Large intestine (tissue), 3 donors: ENCODE measurements around the gene UGT1A7. TPM values are rescaled to one million over a fixed set of nuclear protein-coding genes. Genes with fewer than 3 reads are reported as not detected.
"Not testable (repeated sequence)": the region's sequence is repeated elsewhere in the genome, so short reads cannot be mapped to it uniquely, and the experiment has no call there.

ENCODE experiments used
- DNase-seq, 2 donors: peaks; one replicate each; pipeline versions ENCODE4 v3.0.0 to v3.0.0-alpha.2; 2013
- H3K27ac ChIP-seq: one replicate; pipeline ENCODE4 v1.5.1; 2013; ENCODE audit warnings: low read length
- H3K27me3 ChIP-seq: 2 replicates; pipeline ENCODE4 v1.6.1; 2013; ENCODE audit warnings: low read length; ENCODE audit not compliant: control insufficient read depth, insufficient read depth
- H3K36me3 ChIP-seq: 2 replicates; pipeline ENCODE4 v1.6.1; 2013; ENCODE audit warnings: low read length; ENCODE audit not compliant: control insufficient read depth, insufficient read depth
- H3K4me1 ChIP-seq: one replicate; pipeline ENCODE4 v1.6.1; 2013; ENCODE audit warnings: low read length; ENCODE audit not compliant: control insufficient read depth, insufficient read depth
- H3K4me3 ChIP-seq: one replicate; pipeline ENCODE4 v1.5.1; 2013; ENCODE audit warnings: low read length
- H3K9me3 ChIP-seq: one replicate; pipeline ENCODE4 v1.6.1; 2013; ENCODE audit warnings: mild to moderate bottlenecking, low read depth, low read length, moderate library complexity; ENCODE audit not compliant: control insufficient read depth
- WGBS: methylation state at CpG from one replicate; pipeline ENCODE4 v1.1.5; 2013; ENCODE audit warnings: low lambda C conversion rate; ENCODE audit not compliant: insufficient coverage; 5-methylcytosine and 5-hydroxymethylcytosine counted together
- polyA plus RNA-seq: library from polyadenylated mRNA; unstranded; fragments of 120-200 nt; gene quantifications from one replicate; pipeline ENCODE4 v1.2.1, GENCODE V29; 2013

UGT1A7 gene
- polyA plus RNA-seq, 1 donor, result not detected

DNA sequence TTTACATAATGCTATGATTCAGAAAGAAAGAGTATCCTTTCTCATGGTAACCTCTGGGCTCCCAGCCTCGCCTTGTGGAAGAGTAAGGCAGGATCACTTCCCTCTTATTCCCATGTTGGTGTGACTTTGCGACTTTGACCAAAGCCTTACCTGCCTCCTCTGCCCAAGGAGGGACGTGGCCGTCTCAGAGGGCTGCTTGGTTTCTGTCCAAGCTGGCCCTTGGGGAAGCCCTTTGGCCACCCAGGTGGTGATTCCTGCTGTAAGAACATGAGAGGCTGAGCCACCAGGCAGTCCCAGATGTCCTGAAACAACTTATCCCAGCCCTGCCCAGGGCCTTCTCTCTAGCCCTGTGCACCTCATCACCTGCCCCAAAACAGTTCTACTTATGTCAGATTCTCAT lies 17.0 kb downstream of the UGT1A7 start:
- H3K4me3 ChIP-seq, result no peak overlapping the region
- H3K36me3 ChIP-seq, result no peaks in the 10 kb centered on the region
- WGBS, result no CpG with 5 or more reads among the region's 4 CpGs
- H3K9me3 ChIP-seq, result no peaks in the 10 kb centered on the region
- H3K4me1 ChIP-seq, result no peaks in the 10 kb centered on the region
- DNase-seq, result no peak
- H3K27ac ChIP-seq, result no peak overlapping the region
- no peaks in the 10 kb centered on the region for H3K27me3 ChIP-seq

DNA sequence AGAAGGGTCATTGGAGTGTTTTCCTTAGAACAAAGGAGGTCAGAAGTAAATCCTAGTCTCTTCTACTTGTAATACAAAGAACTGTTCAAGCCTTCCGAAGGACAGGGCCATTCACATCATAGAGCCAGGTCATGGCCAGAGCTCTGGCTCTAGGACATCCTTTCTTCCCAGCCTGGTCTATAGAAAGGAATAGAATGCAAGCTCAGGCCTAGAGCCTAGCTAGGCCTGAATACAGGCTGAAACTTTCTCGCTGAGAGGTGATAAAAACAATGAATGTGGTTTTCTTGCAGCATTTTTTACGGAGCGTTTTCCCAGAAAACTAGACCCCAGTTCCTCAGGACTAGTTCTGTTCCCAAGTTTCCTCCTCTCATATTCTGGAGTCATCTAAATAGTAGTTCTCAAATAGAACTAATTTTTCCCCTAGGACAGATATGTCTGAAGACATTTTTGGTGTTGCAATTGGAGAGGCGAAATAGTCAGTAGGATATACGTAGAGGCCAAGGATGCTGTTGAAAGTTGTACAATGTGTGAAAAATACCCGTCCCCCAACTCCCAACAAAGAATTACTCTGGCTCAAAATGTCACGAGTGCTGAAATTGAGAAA lies 17.8 kb downstream of the UGT1A7 start:
- WGBS, result no CpG with 5 or more reads among the region's 8 CpGs
- H3K4me3 ChIP-seq, result no peak overlapping the region
- H3K27me3 ChIP-seq, result no peaks in the 10 kb centered on the region
- DNase-seq, result no peak
- no peaks in the 10 kb centered on the region for H3K9me3 ChIP-seq
- H3K27ac ChIP-seq, result no peak overlapping the region
- H3K36me3 ChIP-seq, result no peaks in the 10 kb centered on the region
- no peaks in the 10 kb centered on the region for H3K4me1 ChIP-seq

DNA sequence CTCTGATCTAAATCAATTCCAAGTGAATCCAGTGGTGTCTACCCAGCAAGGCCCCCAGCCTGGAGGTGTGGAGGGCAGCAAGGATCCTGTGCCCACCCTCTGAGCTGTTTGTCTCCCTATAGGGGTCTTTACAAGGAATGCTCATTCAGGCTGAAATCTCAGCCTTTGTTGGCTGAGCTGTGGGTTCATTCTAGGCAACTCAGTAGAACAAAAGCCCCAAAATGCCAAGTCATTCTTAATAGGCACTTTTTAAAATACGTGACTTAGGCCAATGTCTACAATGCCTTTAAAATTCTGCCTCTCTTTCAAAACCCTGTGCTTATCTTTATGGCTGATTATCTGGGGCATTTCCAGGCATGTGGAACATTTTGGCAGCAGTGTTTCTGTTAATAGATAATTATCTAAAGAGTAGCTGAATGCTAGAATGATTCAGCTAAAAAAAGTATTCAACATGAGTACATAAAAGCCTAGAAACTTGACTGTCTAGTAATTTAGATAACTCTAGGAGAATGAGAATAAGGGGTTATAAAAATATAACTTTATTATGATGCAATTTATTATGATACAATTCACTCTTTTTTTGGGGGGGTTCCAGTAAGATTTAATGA lies 18.4 kb downstream of the UGT1A7 start:
- H3K4me1 ChIP-seq, result no peaks in the 10 kb centered on the region
- WGBS, result no CpG with 5 or more reads among the region's 1 CpG
- H3K27me3 ChIP-seq, result no peaks in the 10 kb centered on the region
- no peaks in the 10 kb centered on the region for H3K36me3 ChIP-seq
- no peak overlapping the region for H3K27ac ChIP-seq
- no peaks in the 10 kb centered on the region for H3K9me3 ChIP-seq
- DNase-seq, result no peak
- no peak overlapping the region for H3K4me3 ChIP-seq

DNA sequence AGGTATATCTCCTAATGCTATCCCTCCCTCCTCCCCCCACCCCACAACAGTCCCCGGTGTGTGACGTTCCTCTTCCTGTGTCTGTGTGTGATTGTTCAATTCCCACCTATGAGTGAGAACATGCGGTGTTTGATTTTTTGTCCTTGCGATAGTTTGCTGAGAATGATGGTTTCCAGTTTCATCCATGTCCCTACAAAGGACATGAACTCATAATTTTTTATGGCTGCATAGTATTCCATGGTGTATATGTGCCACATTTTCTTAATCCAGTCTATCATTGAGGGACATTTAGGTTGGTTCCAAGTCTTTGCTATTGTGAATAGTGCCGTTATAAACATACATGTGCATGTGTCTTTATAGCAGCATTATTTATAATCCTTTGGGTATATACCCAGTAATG lies 19.1 kb downstream of the UGT1A7 start:
- not testable (repeated sequence) for DNase-seq, H3K27ac ChIP-seq
- no CpG with 5 or more reads among the region's 5 CpGs for WGBS

DNA sequence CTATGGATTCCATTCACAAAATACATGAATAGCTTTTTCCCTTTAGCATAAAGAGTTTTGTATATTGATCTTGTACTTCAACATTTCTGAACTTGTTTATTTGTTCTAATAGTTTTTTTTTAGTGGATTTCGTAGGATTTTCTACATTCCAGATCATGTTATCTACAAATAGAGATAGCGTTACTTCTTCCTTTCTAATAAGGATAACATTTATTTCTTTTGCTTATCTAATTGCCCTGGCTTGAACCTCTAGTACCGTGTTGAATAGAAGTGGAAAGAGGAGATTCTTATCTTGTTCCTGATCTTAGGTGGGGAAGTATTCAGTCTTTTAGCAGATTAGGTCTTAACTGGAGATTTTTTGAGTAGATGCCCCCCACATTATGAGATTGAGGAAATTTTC lies 20.5 kb downstream of the UGT1A7 start:
- Histone ChIP-seq H3K9me3 (no peaks in the 10 kb centered on the region), H3K27me3 (no peaks in the 10 kb centered on the region), H3K4me1 (peaks cover 10% of the 10 kb centered on the region), H3K27ac (no peak overlapping the region), H3K4me3 (no peak overlapping the region), H3K36me3 (no peaks in the 10 kb centered on the region)
- DNase-seq, result no peak
- WGBS, result 30% methylated on average over 3 of the region's 3 CpGs

More for the DNA sequence above, 19.1 kb downstream of the UGT1A7 start:
- H3K4me1 ChIP-seq, H3K27me3 ChIP-seq, H3K4me3 ChIP-seq, H3K9me3 ChIP-seq, H3K36me3 ChIP-seq: not testable (repeated sequence)

DNA sequence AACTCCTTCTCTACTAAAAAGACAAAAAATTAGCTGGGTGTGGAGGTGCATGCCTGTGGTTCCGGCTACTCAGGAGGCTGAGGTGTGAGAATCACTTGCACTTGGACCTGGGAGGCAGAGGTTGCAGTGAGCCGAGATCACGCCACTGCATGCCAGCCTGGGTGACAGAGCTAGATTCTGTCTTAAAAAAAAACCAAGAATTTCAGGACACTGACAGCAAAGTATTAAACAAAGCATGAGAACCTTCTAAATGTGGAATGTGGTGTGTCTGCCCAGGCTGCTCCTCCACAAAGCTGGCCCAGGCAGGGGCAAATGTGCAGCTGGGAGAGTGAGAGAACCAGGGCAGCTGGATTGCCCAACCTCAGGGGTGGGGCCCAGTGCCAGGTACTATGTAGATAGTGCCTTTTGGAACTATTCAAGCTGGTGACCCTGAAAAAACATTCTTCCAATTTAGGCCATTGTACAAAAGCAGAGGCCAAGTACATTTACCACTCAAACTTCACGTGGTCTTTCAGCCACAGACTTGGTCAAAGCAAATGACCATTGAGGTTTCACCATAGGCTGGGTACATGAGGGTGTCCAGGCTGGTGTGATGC lies 24.3 kb downstream of the UGT1A7 start:
- H3K27ac ChIP-seq, result no peak overlapping the region
- H3K9me3 ChIP-seq, result no peaks in the 10 kb centered on the region
- no CpG with 5 or more reads among the region's 4 CpGs for WGBS
- H3K36me3 ChIP-seq, result no peaks in the 10 kb centered on the region
- peaks cover 10% of the 10 kb centered on the region for H3K4me1 ChIP-seq
- peak in 1 of 2 donors; percentile 39 for DNase-seq
- H3K27me3 ChIP-seq, result no peaks in the 10 kb centered on the region
- no peak overlapping the region for H3K4me3 ChIP-seq

DNA sequence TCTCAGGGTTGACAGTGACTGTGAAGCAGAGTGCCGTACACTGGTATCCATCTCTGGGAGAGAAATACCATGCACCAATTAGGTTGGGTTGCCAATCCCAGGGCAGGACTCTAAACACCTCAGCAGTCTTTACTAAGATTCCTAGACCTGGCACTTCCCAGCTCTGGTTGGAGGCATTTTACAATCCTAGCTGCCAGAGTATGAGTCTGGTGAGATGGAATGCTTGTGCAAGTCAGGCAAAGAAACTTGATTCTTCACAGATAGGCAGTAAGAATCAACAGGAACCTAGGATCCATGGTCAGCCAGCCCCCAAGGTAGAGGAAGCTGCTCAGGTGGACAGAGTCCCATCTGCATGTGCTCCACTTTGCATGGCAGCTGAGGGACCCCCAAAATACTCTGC lies 25.0 kb downstream of the UGT1A7 start:
- Histone ChIP-seq H3K27ac (no peak overlapping the region), H3K4me3 (no peak overlapping the region), H3K36me3 (no peaks in the 10 kb centered on the region), H3K27me3 (no peaks in the 10 kb centered on the region), H3K9me3 (no peaks in the 10 kb centered on the region), H3K4me1 (peaks cover 12% of the 10 kb centered on the region)
- no peak for DNase-seq
- WGBS, result no CpG with 5 or more reads among the region's 1 CpG

DNA sequence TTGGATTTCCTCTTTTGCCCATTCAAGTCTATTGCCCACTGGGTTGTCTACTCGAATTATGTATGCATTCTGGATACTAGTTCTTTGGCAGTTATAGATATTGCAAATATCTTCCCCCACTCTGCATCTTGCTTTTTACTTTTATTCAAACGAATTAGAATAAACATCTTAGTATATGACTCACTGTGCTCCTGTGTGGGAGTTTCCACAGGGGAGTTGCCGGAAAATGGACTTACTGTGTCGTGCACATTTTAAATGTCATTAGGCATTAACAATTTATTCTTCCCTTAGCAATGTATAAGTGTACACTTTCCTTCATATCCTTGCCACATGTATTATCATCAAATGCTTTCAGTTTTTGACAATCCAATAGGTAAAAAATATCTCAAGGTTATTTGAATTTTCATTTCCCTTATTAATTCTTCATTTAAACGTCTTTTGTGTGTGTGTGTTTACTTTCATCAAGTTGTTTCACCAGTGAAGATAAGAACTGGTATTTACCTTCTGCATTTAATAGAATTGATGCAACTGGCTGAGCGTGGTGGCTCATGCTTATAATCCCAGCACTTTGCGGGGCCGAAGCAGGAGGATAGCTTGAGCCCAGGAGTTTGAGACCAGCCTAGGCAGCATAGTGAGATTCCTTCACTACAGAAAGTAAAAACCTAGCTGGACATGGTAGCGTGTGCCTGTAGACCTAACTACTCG lies 26.4 kb downstream of the UGT1A7 start:
- Histone ChIP-seq H3K36me3 (no peaks in the 10 kb centered on the region), H3K27ac (no peak overlapping the region), H3K4me1 (peaks cover 25% of the 10 kb centered on the region), H3K4me3 (no peak overlapping the region), H3K27me3 (no peaks in the 10 kb centered on the region), H3K9me3 (no peaks in the 10 kb centered on the region)
- WGBS, result 56% methylated on average over 2 of the region's 10 CpGs
- no peak for DNase-seq

DNA sequence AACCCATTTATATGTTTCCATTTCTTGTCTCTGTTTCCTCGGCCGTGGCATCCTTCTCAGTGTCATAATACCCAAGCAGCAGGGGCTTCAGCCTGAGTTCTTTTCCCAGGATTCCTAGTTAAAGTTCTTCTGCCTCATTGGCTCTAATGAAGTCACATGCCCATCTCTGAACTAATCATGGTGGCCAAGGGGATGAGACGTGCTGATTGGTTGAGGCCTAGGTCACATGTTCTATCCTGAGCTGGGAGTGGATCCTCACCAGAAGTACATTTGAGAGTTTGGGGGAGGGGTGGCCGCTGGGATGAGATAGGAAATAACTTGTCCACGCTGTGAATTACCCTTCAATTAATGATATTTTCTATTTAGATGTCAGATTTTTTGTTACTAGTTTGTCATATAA lies 27.2 kb downstream of the UGT1A7 start:
- no CpG with 5 or more reads among the region's 5 CpGs for WGBS
- no peak overlapping the region for H3K27ac ChIP-seq
- DNase-seq, result no peak

DNA sequence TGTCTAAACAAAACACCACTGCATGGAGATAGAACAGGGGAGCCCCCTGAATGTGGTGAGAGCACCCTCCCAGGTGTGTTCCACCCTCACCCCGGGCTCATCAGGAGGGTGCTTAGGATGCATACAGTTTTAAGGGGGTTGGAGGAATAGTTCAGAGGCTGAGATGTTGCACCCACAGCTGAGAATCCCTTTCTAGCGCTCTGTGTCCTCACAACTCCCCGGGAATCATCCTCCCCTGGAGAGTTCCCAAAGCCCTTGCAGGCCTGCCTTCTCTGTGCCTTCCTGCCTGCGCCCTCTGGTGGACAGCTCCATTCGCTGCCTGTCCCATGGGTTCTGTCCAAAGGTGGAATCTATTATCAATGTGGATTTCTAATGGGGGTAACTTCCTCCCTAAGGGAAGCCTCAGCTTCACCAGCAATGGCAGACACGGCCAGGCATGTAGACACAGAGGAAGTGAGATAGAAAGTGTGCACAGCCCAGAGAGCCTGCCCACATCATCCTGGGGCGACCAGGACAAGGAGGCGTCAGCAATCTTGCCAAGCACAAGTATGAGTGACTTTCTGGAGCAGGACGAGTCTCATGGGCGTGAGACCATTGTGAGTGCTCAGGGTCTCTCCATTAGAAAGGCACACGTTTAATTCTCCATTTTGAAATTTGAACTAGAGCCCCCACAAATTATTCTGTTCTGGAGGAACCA lies 29.8 kb downstream of the UGT1A7 start:
- Histone ChIP-seq H3K4me3 (no peak overlapping the region), H3K9me3 (no peaks in the 10 kb centered on the region), H3K27me3 (no peaks in the 10 kb centered on the region), H3K27ac (no peak overlapping the region), H3K36me3 (no peaks in the 10 kb centered on the region), H3K4me1 (peaks cover 20% of the 10 kb centered on the region)
- no CpG with 5 or more reads among the region's 11 CpGs for WGBS
- peak; percentile 56 to 68 for DNase-seq

More for the DNA sequence above, 27.2 kb downstream of the UGT1A7 start:
- H3K4me3 ChIP-seq, result no peak overlapping the region
- no peaks in the 10 kb centered on the region for H3K9me3 ChIP-seq
- no peaks in the 10 kb centered on the region for H3K36me3 ChIP-seq
- peaks cover 26% of the 10 kb centered on the region for H3K4me1 ChIP-seq
- H3K27me3 ChIP-seq, result no peaks in the 10 kb centered on the region
